CD4-positive, CD25-positive, alpha-beta regulatory T cell (primary cell): ENCODE results near the gene FKBP14. TPM values are rescaled to one million over a fixed set of nuclear protein-coding genes. Genes with fewer than 3 reads are reported as not detected.

Experiments
- ATAC-seq, 2 donors: fragments of 150-1000 bp; cut with Tn5 transposase; one replicate each; pipeline ENCODE4 v1.10.0; 2021; ENCODE audit warnings: low read depth in 2 of 2, moderate number of reproducible peaks in 2 of 2, moderate library complexity in 1 of 2
- DNase-seq, 3 donors: peaks; one replicate each; pipeline versions ENCODE4 v3.0.0 to v3.0.0-alpha.2; 2012 to 2022; ENCODE audit warnings: mixed read lengths in 1 of 3
- H3K27ac ChIP-seq: one replicate; pipeline ENCODE4 v1.7.0; 2013; ENCODE audit warnings: mild to moderate bottlenecking, low read length; ENCODE audit not compliant: insufficient read depth, poor library complexity, severe bottlenecking
- H3K27me3 ChIP-seq: one replicate; pipeline ENCODE4 v1.7.0; 2013; ENCODE audit warnings: low read length; ENCODE audit not compliant: control insufficient read depth, insufficient read depth
- H3K36me3 ChIP-seq: one replicate; pipeline ENCODE4 v1.7.0; 2013; ENCODE audit warnings: mild to moderate bottlenecking, low read length, moderate library complexity; ENCODE audit not compliant: control insufficient read depth, insufficient read depth
- H3K4me1 ChIP-seq: 2 replicates; pipeline ENCODE4 v1.7.0; 2013; ENCODE audit warnings: mild to moderate bottlenecking, low read length; ENCODE audit not compliant: insufficient read depth, control insufficient read depth, poor library complexity, severe bottlenecking
- H3K4me3 ChIP-seq: one replicate; pipeline ENCODE4 v1.7.0; 2013; ENCODE audit warnings: low read depth, mild to moderate bottlenecking, low read length, moderate library complexity
- H3K9me3 ChIP-seq, 2 experiments: 1 replicate in 1 of 2; 2 replicates in 1 of 2; pipeline ENCODE4 v1.7.0; 2013; ENCODE audit warnings: low read length in 2 of 2, mild to moderate bottlenecking in 1 of 2, moderate library complexity in 1 of 2; ENCODE audit not compliant: control insufficient read depth in 2 of 2
- H3K27ac Mint-ChIP-seq, 3 donors: one replicate each; pipeline ENCODE4 v1.8.0; 2020 to 2022; ENCODE audit warnings: mild to moderate bottlenecking in 3 of 3, mixed read lengths in 3 of 3, moderate library complexity in 2 of 3
- H3K27me3 Mint-ChIP-seq: one replicate; pipeline ENCODE4 v1.8.0; 2022; ENCODE audit warnings: mild to moderate bottlenecking, mixed read lengths
- H3K36me3 Mint-ChIP-seq: one replicate; pipeline ENCODE4 v1.8.0; 2020; ENCODE audit warnings: mixed read lengths
- H3K4me1 Mint-ChIP-seq, 4 donors: one replicate each; pipeline ENCODE4 v1.8.0; 2020 to 2022; ENCODE audit warnings: mixed read lengths in 4 of 4, mild to moderate bottlenecking in 1 of 4
- H3K4me3 Mint-ChIP-seq, 4 donors: one replicate each; pipeline ENCODE4 v1.8.0; 2020 to 2022; ENCODE audit warnings: mild to moderate bottlenecking in 4 of 4, mixed read lengths in 4 of 4, moderate library complexity in 3 of 4
- H3K9me3 Mint-ChIP-seq, 7 donors: one replicate each; pipeline ENCODE4 v1.8.0; 2020 to 2022; ENCODE audit warnings: mixed read lengths in 7 of 7, mild to moderate bottlenecking in 3 of 7, moderate library complexity in 2 of 7
- polyA plus RNA-seq, 4 donors: library from polyadenylated mRNA; unstranded; fragments of 300-500 nt; fragmentation: Illumina TruSeq; gene quantifications; one replicate each; pipeline ENCODE4 v1.2.3, GENCODE V29; 2021
- total RNA-seq: library from RNA; stranded (reverse); gene quantifications from one replicate; pipeline ENCODE4 v1.2.3, GENCODE V29; 2022

FKBP14 gene
- total and polyA plus RNA-seq, 5 donors from 2014 or later: 1.0 to 6.5 (median 2.0) TPM

DNA sequence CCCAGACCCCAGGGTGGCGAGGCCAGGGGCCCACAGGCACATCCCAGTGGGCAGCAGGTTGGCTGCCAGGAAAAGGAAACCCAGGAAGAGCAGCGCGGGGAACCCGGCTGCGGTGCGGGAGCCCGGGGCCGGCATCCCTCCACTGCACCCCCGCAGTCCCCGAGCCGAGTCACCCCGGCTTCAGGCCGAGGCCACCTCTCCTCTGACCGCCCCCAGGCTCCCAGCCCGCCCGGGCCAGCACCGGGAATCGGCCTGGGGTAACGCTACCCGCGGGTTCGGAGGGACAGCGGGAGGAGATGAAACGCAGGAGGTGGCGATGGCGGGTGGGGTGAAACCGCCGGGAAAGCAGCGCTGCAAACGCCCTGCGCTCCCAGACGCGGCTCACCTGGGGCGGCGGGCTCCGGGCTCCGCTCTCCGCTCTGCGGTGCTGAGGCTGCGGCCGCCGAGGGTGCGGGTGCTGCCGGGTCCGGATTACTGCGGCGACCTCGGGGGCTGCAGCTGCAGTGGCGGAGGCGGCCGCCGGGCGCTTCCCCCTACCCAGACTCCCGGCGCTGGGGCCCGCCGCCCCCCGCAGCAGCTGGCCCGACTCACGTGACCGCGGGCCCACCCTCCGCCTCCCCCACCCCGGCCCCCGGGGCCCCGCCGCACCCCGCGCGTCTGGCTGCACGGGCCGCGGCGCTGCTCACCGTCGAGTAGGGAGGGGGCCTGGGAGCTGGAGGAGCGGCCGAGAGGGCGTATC lies 37.1 kb downstream of the FKBP14 start, which contains the start of gene SCRN1:
SCRN1 (minus strand) TSS at position 545 of the 739 bp plus-strand sequence. CDS start 20,734 bp downstream, outside the sequence.
- Mint-ChIP-seq H3K4me3 (peak within 1 kb of the TSS; percentile 70 to 93 (median 84)), H3K27me3 (peaks cover 65% of the 10 kb centered on the region), H3K4me1 (peaks cover 0 to 17% (median 2%) of the 10 kb centered on the region in 4 donors), H3K9me3 (peaks cover 0 to 21% (median 4%) of the 10 kb centered on the region in 7 donors), H3K36me3 (no peaks in the 10 kb centered on the region), H3K27ac (peak within 1 kb of the TSS in 1 of 3 donors; percentile 44)
- peaks cover 39% of the 10 kb centered on the region for H3K27me3 ChIP-seq
- peaks cover 11% of the 10 kb centered on the region for H3K4me1 ChIP-seq
- no peak within 1 kb of the TSS for H3K27ac ChIP-seq
- peaks cover 13 to 22% of the 10 kb centered on the region in 2 experiments for H3K9me3 ChIP-seq
- ATAC-seq (peak; percentile 18 to 35), DNase-seq (peak in 1 of 3 donors; percentile 13)
- peak within 1 kb of the TSS; percentile 30 for H3K4me3 ChIP-seq
- H3K36me3 ChIP-seq: no peaks in the 10 kb centered on the region

DNA sequence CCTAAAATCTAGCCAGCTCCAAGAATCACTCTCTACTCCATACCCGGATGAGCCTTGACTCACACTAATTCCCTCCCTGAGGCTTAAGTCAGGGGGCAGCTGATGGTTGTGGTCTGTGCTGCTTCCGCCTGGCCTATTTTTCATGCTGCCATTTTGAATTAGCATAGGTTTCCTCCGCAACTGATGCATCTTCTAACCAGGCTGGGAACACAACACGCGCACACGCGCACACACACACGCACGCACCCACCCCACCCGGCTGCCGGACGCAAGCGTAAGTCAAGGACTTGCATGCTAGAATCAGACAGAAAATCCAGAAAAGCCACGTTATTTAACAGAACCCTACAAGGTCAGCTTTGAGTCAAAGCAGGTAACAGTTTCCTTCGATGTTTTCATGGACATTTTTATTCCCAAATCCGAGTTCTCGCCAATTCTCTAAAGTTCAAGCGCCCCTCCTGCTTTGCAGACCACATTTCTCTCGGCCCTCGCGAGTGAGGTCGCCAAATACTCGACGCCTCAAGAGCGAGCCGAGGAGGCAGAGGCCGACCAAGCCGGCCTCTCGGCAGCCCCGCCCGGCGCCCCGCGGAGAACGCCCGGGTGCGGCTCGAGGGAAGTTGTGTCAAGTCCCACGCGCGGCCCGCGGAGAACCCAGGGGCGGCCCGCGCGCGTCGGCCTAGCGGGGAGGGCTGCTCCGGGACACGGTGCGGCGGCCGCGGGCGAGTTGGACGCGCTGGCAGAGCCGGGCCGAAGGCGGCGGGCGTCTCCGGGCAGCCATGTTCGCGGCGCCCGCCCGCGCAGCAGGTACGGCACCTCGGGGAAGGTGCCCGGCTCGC lies 37.9 kb downstream of the FKBP14 start:
- H3K4me1 ChIP-seq: peaks cover 11% of the 10 kb centered on the region
- Mint-ChIP-seq H3K4me1 (peaks cover 0 to 17% (median 2%) of the 10 kb centered on the region in 4 donors), H3K27me3 (peaks cover 65% of the 10 kb centered on the region), H3K27ac (peak overlapping the region in 1 of 3 donors; percentile 44), H3K9me3 (peaks cover 0 to 21% (median 4%) of the 10 kb centered on the region in 7 donors), H3K4me3 (peak overlapping the region; percentile 70 to 93 (median 84)), H3K36me3 (no peaks in the 10 kb centered on the region)
- peaks cover 41% of the 10 kb centered on the region for H3K27me3 ChIP-seq
- no peaks in the 10 kb centered on the region for H3K36me3 ChIP-seq
- H3K4me3 ChIP-seq: peak overlapping the region; percentile 30
- peak; percentile 27 to 52 for ATAC-seq
- H3K27ac ChIP-seq: no peak overlapping the region
- peak in 2 of 3 donors; percentile 6 to 17 for DNase-seq
- peaks cover 13 to 16% of the 10 kb centered on the region in 2 experiments for H3K9me3 ChIP-seq

DNA sequence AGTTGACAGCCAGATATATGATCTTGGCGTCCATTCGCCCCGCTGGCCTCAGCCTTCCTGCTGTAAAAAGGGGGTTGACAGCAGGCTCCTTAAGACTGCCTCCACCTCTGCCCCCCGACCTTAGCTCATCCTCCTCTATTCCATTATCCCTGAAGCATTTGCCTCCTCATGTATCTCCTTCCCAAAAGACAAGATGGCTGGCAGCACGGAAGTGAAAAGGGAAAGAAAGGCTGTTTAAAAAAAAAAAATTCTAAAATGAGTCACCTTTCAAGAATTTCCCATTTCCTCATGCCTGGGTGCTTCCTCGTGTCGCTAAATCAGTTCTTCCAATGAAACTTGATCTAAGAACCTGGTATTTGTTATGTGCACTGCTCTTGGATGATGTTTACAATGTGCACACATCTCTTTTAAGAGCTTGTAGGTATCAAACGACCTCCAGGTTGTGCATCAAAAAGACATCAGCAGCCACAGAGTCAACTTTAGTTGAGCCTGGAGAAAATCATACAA lies 38.6 kb downstream of the FKBP14 start:
- H3K27ac Mint-ChIP-seq: no peak overlapping the region
- Histone ChIP-seq H3K9me3 (peaks cover 5 to 9% of the 10 kb centered on the region in 2 experiments), H3K4me1 (peaks cover 11% of the 10 kb centered on the region), H3K4me3 (no peak overlapping the region), H3K27me3 (peaks cover 39% of the 10 kb centered on the region), H3K36me3 (no peaks in the 10 kb centered on the region), H3K27ac (no peak overlapping the region)
- no peaks in the 10 kb centered on the region for H3K36me3 Mint-ChIP-seq
- peaks cover 0 to 15% (median 4%) of the 10 kb centered on the region in 7 donors for H3K9me3 Mint-ChIP-seq
- ATAC-seq: no peak
- no peak for DNase-seq
- peak overlapping the region; percentile 16 to 84 (median 77) for H3K4me3 Mint-ChIP-seq
- H3K27me3 Mint-ChIP-seq: peaks cover 68% of the 10 kb centered on the region
- peaks cover 0 to 17% (median 2%) of the 10 kb centered on the region in 4 donors for H3K4me1 Mint-ChIP-seq

GRCh38 chr7:29987083-29987482 lies 39.4 kb downstream of the FKBP14 start:
- H3K27ac ChIP-seq: no peak overlapping the region
- H3K36me3 ChIP-seq: no peaks in the 10 kb centered on the region
- Mint-ChIP-seq H3K36me3 (no peaks in the 10 kb centered on the region), H3K4me1 (peaks cover 0 to 17% (median 2%) of the 10 kb centered on the region in 4 donors), H3K27me3 (peaks cover 61% of the 10 kb centered on the region), H3K27ac (no peak overlapping the region), H3K4me3 (peak overlapping the region in 1 of 4 donors; percentile 70), H3K9me3 (peaks cover 0 to 8% (median 3%) of the 10 kb centered on the region in 7 donors)
- no peak overlapping the region for H3K4me3 ChIP-seq
- H3K9me3 ChIP-seq: peaks cover 0 to 2% of the 10 kb centered on the region in 2 experiments
- peaks cover 11% of the 10 kb centered on the region for H3K4me1 ChIP-seq
- ATAC-seq (no peak), DNase-seq (no peak)
- peaks cover 37% of the 10 kb centered on the region for H3K27me3 ChIP-seq

DNA sequence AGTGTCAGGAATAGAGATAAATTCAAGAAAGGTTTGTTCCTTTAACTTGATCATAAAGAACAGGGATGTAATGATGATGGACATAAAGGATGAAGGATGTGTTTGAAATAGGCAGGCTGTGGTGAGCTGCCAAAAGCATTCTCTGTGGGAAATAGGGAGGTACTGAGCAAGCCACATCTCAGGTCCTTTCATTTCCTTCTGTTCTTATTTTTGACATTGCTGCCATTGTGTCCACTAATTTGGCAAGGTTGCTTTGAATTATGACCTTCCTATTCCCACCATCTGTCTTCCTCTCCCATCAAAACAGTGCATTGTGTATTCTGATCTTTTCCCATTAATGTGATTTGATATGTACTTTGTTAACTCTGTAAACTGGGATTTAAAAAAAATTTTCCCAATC lies 46.4 kb downstream of the FKBP14 start:
- Histone ChIP-seq H3K4me3 (no peak overlapping the region), H3K27ac (no peak overlapping the region), H3K27me3 (peaks cover 14% of the 10 kb centered on the region), H3K36me3 (no peaks in the 10 kb centered on the region), H3K9me3 (no peaks in the 10 kb centered on the region), H3K4me1 (no peaks in the 10 kb centered on the region)
- H3K36me3 Mint-ChIP-seq: no peaks in the 10 kb centered on the region
- no peak overlapping the region for H3K27ac Mint-ChIP-seq
- no peak for DNase-seq
- H3K4me1 Mint-ChIP-seq: no peaks in the 10 kb centered on the region
- peaks cover 52% of the 10 kb centered on the region for H3K27me3 Mint-ChIP-seq
- no peak for ATAC-seq
- no peak overlapping the region for H3K4me3 Mint-ChIP-seq
- no peaks in the 10 kb centered on the region for H3K9me3 Mint-ChIP-seq

DNA sequence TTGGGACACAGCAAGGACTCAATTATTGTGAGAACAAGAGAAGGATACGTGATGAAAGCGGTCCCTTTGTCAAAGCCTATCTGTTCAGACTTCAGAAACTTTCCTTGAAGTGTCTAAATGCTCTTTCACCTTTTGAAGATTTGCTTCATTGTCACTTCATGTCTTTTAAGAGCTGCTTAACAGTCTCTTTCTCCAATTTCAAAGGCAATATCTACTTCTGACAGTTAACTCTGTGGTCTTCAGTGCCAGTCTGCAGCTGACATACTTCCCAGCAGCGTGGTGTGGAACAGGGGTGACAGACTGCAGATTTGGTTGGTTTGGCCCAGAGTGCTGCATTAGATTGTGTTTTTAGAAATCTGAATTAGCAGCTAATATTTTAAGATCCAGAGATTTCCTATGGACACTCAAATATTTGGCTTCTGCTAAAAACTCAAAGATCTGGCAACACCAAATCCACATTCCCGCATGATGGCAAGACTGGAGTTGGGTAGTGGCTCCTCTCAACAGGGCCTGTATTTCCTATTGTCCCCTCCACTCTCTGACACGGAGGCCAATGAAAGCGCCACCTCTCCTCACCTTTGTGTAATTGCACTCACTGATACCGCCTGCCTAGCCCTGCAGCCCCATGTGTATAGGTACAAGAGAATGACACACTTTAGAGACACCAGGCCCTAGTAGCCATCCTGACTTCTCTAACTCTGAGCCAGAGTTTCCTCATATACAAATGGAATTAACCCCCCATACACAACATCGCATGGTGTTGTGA lies 48.4 kb downstream of the FKBP14 start:
- Histone ChIP-seq H3K27ac (no peak overlapping the region), H3K36me3 (no peaks in the 10 kb centered on the region), H3K27me3 (peaks cover 12% of the 10 kb centered on the region), H3K4me1 (no peaks in the 10 kb centered on the region), H3K9me3 (no peaks in the 10 kb centered on the region), H3K4me3 (no peak overlapping the region)
- Mint-ChIP-seq H3K27me3 (peaks cover 54% of the 10 kb centered on the region), H3K27ac (no peak overlapping the region), H3K9me3 (no peaks in the 10 kb centered on the region), H3K36me3 (no peaks in the 10 kb centered on the region), H3K4me3 (no peak overlapping the region), H3K4me1 (no peaks in the 10 kb centered on the region)
- ATAC-seq: no peak
- DNase-seq: no peak
